Measurements from ENCODE around the gene NMUR2.

Gene NMUR2

DNA sequence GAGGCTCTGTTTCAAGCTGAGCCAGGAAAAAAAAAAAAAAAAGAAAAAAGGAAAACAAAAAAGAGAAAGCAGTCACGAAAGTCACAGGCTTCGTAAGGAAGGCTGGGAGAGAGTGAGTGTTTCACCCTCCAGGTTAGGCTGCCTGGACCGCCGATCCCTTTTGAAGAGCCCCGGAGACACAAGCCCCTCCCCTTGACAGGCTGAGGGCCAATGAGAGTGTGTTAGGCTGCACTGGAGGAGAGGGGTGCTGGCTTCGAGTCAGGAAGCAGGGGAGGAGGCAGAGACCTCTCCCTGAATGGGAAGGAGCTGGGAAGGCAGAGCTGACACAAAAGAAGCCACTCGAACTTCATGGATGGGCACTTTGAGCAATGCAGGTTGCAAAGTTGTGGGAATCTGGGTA, at the start of gene NMUR2:
TSS of gene NMUR2 (minus strand) at position 135 of the 400 bp plus-strand sequence. CDS start 166 bp downstream, outside the sequence.
- DNase-seq, result peak; percentile 3

- DNase-seq, result no peak
These were observed 38.9 kb upstream of the NMUR2 start for GRCh38 chr5:152443935-152444334.

GRCh38 chr5:152439791-152440190, 34.7 kb upstream of the NMUR2 start:
- DNase-seq, result no peak

DNA sequence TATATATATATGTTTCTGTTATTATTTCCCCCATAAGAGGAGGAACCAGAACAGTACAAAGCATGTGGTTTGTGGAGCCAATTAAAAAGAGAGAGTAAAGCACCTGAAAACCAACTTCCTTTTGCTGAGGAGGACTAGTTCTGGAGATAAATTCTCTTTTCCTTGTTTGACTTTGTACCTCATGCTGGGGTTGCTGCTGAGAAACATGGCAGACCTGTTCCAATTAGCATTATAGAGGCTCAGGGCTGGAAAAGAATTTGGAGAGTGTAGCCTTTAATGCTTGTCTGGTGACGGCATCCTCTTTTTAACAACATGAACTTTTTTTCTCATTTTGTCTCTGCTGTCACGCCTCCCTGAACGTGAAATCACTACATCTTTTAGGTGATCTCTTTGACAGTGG, 32.8 kb upstream of the NMUR2 start:
- no peak for DNase-seq

GRCh38 chr5:152427721-152428120, 22.6 kb upstream of the NMUR2 start:
- DNase-seq, result no peak

GRCh38 chr5:152425083-152425482, 20.0 kb upstream of the NMUR2 start:
- no peak for DNase-seq

- DNase-seq, result no peak
These were observed 19.4 kb upstream of the NMUR2 start for GRCh38 chr5:152424501-152424900.

- DNase-seq, result no peak
These were observed 17.0 kb upstream of the NMUR2 start for GRCh38 chr5:152422081-152422480.

GRCh38 chr5:152412129-152412528, 7.0 kb upstream of the NMUR2 start:
- DNase-seq, result no peak

- no peak for DNase-seq
These were observed 1.0 kb upstream of the NMUR2 start for GRCh38 chr5:152406082-152406481.

DNA sequence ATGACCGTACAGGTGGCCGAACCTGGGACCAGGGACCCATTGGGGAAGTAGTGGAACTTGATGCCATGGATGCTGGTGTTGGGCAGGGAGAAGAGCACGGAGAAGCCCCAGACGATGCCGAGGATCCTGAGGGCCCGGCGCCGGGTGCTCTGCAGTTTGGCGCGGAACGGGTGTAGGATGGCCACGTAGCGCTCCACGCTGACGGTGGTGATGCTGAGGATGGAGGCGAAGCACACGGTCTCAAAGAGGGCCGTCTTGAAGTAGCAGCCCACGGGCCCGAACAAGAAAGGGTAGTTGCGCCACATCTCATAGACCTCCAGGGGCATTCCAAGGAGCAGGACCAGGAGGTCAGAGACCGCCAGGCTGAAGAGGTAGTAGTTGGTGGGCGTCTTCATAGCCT, 585 bp downstream of the NMUR2 start:
- DNase-seq, result no peak

- no peak for DNase-seq
These were observed 2.0 kb downstream of the NMUR2 start for GRCh38 chr5:152403046-152403445.

DNA sequence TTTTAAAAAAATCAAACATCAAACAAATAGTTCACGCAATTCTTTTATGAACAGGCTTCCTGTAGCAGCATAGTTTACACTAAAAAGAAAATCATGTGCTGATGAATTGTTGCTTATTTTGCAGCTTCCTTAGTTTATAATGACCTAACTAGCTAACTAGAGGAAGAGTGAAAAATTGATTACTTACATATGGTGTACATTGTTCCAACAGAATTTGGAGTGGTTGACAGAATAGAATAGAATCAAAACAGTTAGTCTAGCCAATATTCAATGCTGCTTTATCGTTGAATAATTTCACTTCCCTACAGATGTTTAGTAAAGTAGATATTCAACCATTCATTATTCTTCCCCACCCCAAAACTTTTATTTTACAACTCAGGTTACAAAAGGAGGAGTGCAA, 4.2 kb downstream of the NMUR2 start:
- DNase-seq, result no peak

DNA sequence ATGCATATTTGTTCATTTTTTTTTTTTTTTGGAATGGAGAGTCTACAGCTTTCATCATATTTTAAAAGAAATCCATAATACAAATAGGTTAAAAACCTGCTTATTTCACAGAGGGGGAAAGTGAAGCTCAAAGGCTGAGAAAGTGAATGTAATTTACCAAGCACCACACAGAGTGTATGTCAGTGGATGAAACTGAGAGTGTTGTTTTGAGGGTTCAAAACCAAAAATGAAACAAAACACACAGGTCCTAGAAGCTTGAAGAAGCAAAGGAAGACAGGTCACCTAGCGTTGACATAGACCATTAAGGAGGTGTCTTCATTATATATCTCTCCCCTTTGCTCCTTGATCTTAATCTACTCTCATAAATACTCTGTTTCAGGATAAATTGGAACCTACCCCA, 7.5 kb downstream of the NMUR2 start:
- no peak for DNase-seq

- no peak for DNase-seq
These were observed 11.6 kb downstream of the NMUR2 start for GRCh38 chr5:152393441-152393840.

GRCh38 chr5:152389208-152389849, 15.8 kb downstream of the NMUR2 start:
- DNase-seq, result no peak

GRCh38 chr5:152388610-152389009, 16.5 kb downstream of the NMUR2 start:
- DNase-seq, result no peak

DNA sequence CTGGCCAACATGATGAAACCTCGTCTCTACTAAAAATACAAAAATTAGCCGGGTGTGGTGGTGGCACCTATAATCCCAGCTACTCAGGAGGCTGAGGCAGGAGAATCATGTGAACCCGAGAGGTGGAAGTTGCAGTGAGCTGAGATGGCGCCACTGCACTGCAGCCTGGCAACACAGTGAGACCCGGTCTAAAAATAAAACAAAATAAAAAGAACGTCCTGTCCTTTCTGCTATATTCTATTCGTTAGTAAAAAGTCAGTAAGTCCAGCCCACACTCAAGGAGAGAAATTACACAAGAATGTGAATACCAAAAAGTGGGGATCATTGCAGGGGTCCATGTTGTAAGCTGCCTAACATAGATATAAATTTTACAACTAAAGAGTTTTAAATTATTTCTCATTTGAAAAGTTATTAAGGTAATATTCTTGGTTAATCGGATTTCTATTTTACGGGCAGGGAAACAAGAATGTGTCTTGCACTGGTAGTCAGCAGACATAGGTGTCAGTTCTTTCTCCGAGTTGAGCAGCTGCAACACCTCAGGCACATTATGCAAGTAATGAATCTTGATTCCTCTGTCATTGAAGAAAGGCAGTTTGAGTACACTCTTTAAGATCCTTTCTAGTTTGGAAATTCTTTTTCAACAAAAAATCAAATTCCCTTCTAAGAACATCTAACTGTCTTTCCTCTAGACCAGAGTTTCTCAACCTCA, 24.5 kb downstream of the NMUR2 start:
- no peak for DNase-seq

DNA sequence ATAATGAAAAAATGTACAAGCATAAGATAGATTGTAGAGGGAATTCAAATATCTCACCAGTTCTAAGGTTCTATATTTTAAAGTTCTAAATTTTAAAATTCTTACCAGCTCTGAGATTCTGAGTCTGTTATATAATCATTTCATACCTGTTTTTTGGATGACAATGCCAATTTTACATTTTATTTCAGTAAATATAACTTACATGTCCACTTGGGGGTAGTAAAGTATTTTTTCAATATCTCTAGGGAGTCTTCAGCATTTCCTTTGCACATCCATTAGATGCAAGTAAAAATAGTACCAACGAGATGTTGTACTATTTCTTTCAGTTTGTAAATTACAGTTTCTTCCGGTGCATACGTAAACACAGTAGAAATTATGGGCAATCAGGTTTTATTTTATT, 25.7 kb downstream of the NMUR2 start:
- DNase-seq, result no peak

DNA sequence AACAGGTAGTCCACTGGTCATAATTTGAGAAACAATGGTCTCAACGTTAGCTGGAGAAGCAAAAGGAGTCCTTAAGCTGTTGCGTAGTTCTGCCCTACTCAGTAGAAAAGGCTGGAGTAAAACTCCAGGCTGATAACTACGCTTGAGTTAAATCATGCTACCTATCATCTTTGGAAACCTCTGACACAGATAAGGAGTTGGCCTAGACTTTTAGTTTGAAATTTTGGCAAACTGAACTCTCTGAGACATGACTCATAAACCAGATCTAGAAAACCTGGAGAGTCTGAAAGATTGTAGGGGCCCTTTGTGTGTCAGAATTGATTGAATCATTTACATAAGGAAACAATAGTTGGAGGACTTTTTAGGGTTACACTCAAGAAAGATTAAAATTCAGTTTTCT, 26.3 kb downstream of the NMUR2 start:
- DNase-seq, result no peak

- DNase-seq, result no peak
These were observed 28.2 kb downstream of the NMUR2 start for GRCh38 chr5:152376886-152377285.

GRCh38 chr5:152374711-152375275, 30.3 kb downstream of the NMUR2 start:
- no peak for DNase-seq

DNA sequence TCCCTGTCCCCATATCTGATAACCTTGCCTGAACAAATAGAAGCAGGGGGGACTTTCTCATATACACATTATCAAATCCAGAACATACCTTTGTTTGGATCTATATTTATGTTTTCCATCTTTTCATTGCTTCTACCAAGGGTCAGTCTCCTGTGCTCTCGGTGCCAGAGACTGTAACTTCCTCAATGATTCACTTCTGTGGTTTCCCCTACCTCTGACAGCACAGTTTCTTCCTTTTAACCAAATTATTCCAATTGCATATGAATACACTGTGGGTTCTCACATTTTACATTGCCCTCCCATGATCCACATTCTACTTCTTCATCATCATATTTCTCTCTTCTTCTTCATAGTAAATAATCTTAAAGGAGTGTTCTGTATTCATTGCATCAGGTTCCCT, 32.2 kb downstream of the NMUR2 start:
- no peak for DNase-seq

DNA sequence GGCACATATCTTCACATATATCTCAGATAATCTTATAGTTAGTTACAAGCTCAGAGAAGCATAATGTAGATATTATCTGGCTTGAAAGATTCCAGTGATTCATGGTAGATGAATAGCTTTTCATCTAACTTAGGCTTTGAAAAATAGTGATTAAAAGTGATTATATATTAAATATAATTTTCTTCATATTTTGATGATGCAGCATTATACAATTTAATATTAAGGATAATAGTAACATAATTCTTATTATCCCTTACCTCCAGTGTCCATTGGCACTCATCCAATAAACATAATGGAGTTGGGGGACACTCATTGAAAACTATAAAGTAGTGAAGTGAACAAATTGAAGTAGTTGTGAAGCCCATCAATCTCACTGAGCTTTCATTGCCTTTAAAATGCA, 35.8 kb downstream of the NMUR2 start:
- no peak for DNase-seq

DNA sequence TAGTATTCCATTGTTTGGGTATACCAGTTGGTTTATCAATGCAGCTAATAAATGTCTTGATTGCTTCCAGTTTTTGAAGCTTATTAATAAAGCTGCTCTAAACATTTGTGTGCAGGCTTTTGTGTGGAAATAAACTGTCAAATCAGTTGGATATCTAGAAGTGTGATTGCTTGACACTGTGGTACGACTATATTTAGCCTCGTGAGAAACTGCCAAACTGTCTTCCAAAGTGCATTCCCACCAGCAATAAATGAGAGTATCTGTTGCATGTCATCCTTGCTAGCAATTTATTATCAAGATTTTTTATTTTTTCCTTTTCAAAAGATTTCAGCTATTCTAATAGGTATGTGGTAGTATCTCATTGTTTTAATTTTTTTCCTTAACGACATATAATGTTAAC, 37.5 kb downstream of the NMUR2 start:
- DNase-seq, result no peak
